ENCODE results near the gene PI16. TPM values are rescaled to one million over a fixed set of nuclear protein-coding genes. Genes with fewer than 3 reads are reported as not detected.

The PI16 gene
- total and polyA plus RNA-seq, 2 of the 13 experiments (the other 11 are each of a cell fraction or from before 2014, with no cell fraction given): not detected

DNA sequence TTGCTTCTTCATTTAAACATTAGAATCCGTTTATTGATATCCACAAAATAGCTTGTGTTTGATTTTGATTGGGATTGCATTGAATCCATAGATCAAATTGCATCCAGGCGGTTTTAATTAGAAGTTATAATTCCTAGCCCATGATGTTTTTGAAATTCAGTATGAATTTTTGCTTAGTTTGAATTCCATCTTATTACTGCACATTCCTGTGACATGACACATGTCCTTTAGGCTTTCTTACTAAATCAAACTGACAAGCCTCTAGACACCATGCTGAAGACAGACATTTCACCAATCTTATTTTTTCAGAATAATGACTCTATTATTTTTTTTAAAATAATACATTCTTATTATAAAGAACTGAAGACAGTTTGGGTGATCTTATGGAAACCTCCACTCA, 21.4 kb upstream of the PI16 start:
- ChIA-PET POLR2A (no interaction called here), CTCF (ENCODE audit: low intra/inter-chr PET ratio, low total read pairs) (no interaction called here)
- intact Hi-C loops (cut with micrococcal nuclease; ENCODE audit: unreplicated experiment) (no loop called here), in situ Hi-C loops (cut with HindIII; ENCODE audit: extremely low pct_ligation_motif_present, low pct_unique_long_range_greater_than_20kb) (no loop called here)
- no peak overlapping the region for H3K4me2 ChIP-seq (ENCODE audit: low read depth, low read length)
- no peak for TF ChIP-seq NR3C1 (CRISPR knock-in tag; IDR thresholded peaks at IDR 0.05)
- TF ChIP-seq TGIF2 (CRISPR knock-in tag; IDR thresholded peaks at IDR 0.05): no peak
- TF ChIP-seq, protein P1, sequence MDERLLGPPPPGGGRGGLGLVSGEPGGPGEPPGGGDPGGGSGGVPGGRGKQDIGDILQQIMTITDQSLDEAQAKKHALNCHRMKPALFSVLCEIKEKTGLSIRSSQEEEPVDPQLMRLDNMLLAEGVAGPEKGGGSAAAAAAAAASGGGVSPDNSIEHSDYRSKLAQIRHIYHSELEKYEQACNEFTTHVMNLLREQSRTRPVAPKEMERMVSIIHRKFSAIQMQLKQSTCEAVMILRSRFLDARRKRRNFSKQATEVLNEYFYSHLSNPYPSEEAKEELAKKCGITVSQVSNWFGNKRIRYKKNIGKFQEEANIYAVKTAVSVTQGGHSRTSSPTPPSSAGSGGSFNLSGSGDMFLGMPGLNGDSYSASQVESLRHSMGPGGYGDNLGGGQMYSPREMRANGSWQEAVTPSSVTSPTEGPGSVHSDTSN (CRISPR knock-in tag; IDR thresholded peaks at IDR 0.05): no peak
- WGBS (ENCODE audit: low lambda C conversion rate): 22% methylated on average over 2 of the region's 2 CpGs
- no TSS peak for BruUV-seq (replicated peaks)
- ATAC-seq (no peak), FAIRE-seq (no peak), DNase-seq (ENCODE audit: low spot score) (no peak)
- H3K27me3 ChIP-seq (ENCODE audit: control insufficient read depth in 1 of 2, insufficient read depth in 2 of 2, low read length in 2 of 2): peaks cover 1 to 8% of the 10 kb centered on the region in 2 experiments; a peak in 2 of 5 replicates
- no peak overlapping the region for H3K4me3 ChIP-seq (replicated peaks in 1 of 3; ENCODE audit: insufficient read depth in 1 of 3, low read depth in 2 of 3, low read length in 3 of 3)
- H3K79me2 ChIP-seq (ENCODE audit: insufficient read depth, low read length): no peaks in the 10 kb centered on the region
- H3K9ac ChIP-seq (ENCODE audit: insufficient read depth, low read depth, low read length): no peak overlapping the region
- no peak overlapping the region for H3K27ac ChIP-seq (ENCODE audit: extremely low read length, insufficient read depth, low read length)
- H3K36me3 ChIP-seq (replicated peaks in 1 of 2; ENCODE audit: control insufficient read depth in 1 of 2, insufficient read depth in 2 of 2, low read length in 2 of 2): no peaks in the 10 kb centered on the region
- no peaks in the 10 kb centered on the region for H4K20me1 ChIP-seq (ENCODE audit: insufficient read depth, low read length)
- H3K4me1 ChIP-seq (ENCODE audit: insufficient read depth, low read length): no peaks in the 10 kb centered on the region
- no peak overlapping the region for H2AFZ ChIP-seq (ENCODE audit: low read length)
- H3K9me3 ChIP-seq (ENCODE audit: low read length): no peaks in the 10 kb centered on the region

DNA sequence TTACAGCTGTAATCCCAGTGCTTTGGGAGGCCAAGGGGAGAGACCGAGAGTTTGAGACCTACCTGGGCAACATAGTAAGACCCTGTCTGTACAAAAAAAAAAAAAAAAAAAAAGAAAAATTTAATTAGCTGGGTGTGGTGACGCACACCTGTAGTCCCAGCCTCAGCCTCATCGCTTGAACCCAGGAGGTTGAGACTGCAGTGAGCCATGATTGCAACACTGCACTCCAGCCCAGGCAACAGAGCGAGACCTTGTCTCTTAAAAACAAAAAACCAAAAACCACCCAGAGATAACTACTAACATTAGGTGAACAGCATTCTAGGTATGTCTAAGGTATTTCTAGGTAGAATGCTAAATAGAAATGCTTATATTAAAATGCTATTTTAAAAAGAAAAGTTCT, 21.0 kb upstream of the PI16 start:
- in situ Hi-C loops (cut with HindIII; ENCODE audit: extremely low pct_ligation_motif_present, low pct_unique_long_range_greater_than_20kb) (no loop called here), intact Hi-C loops (cut with micrococcal nuclease; ENCODE audit: unreplicated experiment) (no loop called here)
- no peak overlapping the region for H3K4me3 ChIP-seq (replicated peaks in 1 of 3; ENCODE audit: insufficient read depth in 1 of 3, low read depth in 2 of 3, low read length in 3 of 3)
- H3K79me2 ChIP-seq (ENCODE audit: insufficient read depth, low read length): no peaks in the 10 kb centered on the region
- BruUV-seq (replicated peaks): no TSS peak
- H4K20me1 ChIP-seq (ENCODE audit: insufficient read depth, low read length): no peaks in the 10 kb centered on the region
- TF ChIP-seq ZNF101 (CRISPR knock-in tag; IDR thresholded peaks at IDR 0.05; ENCODE audit: borderline replicate concordance, low read depth) (no peak), ZNF333 (CRISPR knock-in tag; IDR thresholded peaks at IDR 0.05; ENCODE audit: borderline replicate concordance) (no peak), ZNF326 (CRISPR knock-in tag; IDR thresholded peaks at IDR 0.05; ENCODE audit: borderline replicate concordance) (no peak), SMARCC2 (IDR thresholded peaks at IDR 0.05) (no peak), HHEX (CRISPR knock-in tag; IDR thresholded peaks at IDR 0.05) (no peak), TCF12 (IDR thresholded peaks at IDR 0.05) (no peak), TCF12 (CRISPR knock-in tag; IDR thresholded peaks at IDR 0.05) (no peak), CHD2 (IDR thresholded peaks at IDR 0.05; ENCODE audit: low read depth, low read length) (no peak), FOSL2 (CRISPR knock-in tag; IDR thresholded peaks at IDR 0.05) (no peak), CBX1 (IDR thresholded peaks at IDR 0.05; ENCODE audit: low read depth) (no peak)
- TF ChIP-seq, protein P2, sequence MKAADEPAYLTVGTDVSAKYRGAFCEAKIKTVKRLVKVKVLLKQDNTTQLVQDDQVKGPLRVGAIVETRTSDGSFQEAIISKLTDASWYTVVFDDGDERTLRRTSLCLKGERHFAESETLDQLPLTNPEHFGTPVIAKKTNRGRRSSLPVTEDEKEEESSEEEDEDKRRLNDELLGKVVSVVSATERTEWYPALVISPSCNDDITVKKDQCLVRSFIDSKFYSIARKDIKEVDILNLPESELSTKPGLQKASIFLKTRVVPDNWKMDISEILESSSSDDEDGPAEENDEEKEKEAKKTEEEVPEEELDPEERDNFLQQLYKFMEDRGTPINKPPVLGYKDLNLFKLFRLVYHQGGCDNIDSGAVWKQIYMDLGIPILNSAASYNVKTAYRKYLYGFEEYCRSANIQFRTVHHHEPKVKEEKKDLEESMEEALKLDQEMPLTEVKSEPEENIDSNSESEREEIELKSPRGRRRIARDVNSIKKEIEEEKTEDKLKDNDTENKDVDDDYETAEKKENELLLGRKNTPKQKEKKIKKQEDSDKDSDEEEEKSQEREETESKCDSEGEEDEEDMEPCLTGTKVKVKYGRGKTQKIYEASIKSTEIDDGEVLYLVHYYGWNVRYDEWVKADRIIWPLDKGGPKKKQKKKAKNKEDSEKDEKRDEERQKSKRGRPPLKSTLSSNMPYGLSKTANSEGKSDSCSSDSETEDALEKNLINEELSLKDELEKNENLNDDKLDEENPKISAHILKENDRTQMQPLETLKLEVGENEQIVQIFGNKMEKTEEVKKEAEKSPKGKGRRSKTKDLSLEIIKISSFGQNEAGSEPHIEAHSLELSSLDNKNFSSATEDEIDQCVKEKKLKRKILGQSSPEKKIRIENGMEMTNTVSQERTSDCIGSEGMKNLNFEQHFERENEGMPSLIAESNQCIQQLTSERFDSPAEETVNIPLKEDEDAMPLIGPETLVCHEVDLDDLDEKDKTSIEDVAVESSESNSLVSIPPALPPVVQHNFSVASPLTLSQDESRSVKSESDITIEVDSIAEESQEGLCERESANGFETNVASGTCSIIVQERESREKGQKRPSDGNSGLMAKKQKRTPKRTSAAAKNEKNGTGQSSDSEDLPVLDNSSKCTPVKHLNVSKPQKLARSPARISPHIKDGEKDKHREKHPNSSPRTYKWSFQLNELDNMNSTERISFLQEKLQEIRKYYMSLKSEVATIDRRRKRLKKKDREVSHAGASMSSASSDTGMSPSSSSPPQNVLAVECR (CRISPR knock-in tag; IDR thresholded peaks at IDR 0.05; ENCODE audit: borderline replicate concordance): no peak
- POLR2A ChIA-PET: no interaction called here
- peaks cover 1 to 12% of the 10 kb centered on the region in 2 experiments; a peak in 3 of 5 replicates for H3K27me3 ChIP-seq (ENCODE audit: control insufficient read depth in 1 of 2, insufficient read depth in 2 of 2, low read length in 2 of 2)
- no peak overlapping the region for H3K9ac ChIP-seq (ENCODE audit: insufficient read depth, low read depth, low read length)
- WGBS (ENCODE audit: low lambda C conversion rate): 40% methylated on average over 4 of the region's 4 CpGs
- DNase-seq (ENCODE audit: low spot score) (no peak), ATAC-seq (no peak), FAIRE-seq (no peak)
- no peak overlapping the region for H3K4me2 ChIP-seq (ENCODE audit: low read depth, low read length)
- H2AFZ ChIP-seq (ENCODE audit: low read length): no peak overlapping the region
- H3K27ac ChIP-seq (ENCODE audit: extremely low read length, insufficient read depth, low read length): no peak overlapping the region
- no peaks in the 10 kb centered on the region for H3K9me3 ChIP-seq (ENCODE audit: low read length)
- CTCF ChIA-PET (ENCODE audit: low intra/inter-chr PET ratio, low total read pairs): no interaction called here
- no peaks in the 10 kb centered on the region for H3K36me3 ChIP-seq (replicated peaks in 1 of 2; ENCODE audit: control insufficient read depth in 1 of 2, insufficient read depth in 2 of 2, low read length in 2 of 2)
- no peaks in the 10 kb centered on the region for H3K4me1 ChIP-seq (ENCODE audit: insufficient read depth, low read length)

Measured in HepG2 (cell line).